Renal pelvis (tissue), 12 donors: Measurements from ENCODE around the gene SARDH. TPM values are rescaled to one million over a fixed set of nuclear protein-coding genes. Genes with fewer than 3 reads are reported as not detected.

ENCODE experiments used
- DNase-seq: peaks from one replicate; pipeline ENCODE4 v3.0.0-alpha.2; 2013
- long read RNA-seq, 16 experiments: transcript quantifications; one replicate each; lab custom pipeline, GENCODE V29; 2026
- polyA plus RNA-seq, 3 donors: library from polyadenylated mRNA; unstranded; fragments of 120-200 nt; gene quantifications; one replicate each; pipeline ENCODE4 v1.2.1, GENCODE V29; 2013; ENCODE audit not compliant: insufficient read length in 3 of 3

SARDH gene, protein sequence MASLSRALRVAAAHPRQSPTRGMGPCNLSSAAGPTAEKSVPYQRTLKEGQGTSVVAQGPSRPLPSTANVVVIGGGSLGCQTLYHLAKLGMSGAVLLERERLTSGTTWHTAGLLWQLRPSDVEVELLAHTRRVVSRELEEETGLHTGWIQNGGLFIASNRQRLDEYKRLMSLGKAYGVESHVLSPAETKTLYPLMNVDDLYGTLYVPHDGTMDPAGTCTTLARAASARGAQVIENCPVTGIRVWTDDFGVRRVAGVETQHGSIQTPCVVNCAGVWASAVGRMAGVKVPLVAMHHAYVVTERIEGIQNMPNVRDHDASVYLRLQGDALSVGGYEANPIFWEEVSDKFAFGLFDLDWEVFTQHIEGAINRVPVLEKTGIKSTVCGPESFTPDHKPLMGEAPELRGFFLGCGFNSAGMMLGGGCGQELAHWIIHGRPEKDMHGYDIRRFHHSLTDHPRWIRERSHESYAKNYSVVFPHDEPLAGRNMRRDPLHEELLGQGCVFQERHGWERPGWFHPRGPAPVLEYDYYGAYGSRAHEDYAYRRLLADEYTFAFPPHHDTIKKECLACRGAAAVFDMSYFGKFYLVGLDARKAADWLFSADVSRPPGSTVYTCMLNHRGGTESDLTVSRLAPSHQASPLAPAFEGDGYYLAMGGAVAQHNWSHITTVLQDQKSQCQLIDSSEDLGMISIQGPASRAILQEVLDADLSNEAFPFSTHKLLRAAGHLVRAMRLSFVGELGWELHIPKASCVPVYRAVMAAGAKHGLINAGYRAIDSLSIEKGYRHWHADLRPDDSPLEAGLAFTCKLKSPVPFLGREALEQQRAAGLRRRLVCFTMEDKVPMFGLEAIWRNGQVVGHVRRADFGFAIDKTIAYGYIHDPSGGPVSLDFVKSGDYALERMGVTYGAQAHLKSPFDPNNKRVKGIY
- 10 to 100 TPM; 12.9 to 14.8 (median 13.1) TPM for polyA plus RNA-seq
- long read RNA-seq, donor 1, partial matches to known transcripts = 0 of 3 reads
- long read RNA-seq, donor 1, other reads (novel, unspliced or antisense) = 0 of 3 reads
- long read RNA-seq, donor 2, partial matches to known transcripts = 0 of 2 reads
- long read RNA-seq, donor 2, other reads (novel, unspliced or antisense) = 0 of 2 reads
- long read RNA-seq, donor 3, partial matches to known transcripts = 0 of 3 reads
- long read RNA-seq, donor 3, other reads (novel, unspliced or antisense) = 0 of 3 reads
- long read RNA-seq, donor 4, partial matches to known transcripts = 0 of 2 reads
- long read RNA-seq, donor 4, other reads (novel, unspliced or antisense) = 0 of 2 reads
- long read RNA-seq, donor 5, partial matches to known transcripts = 0 of 1 reads
- long read RNA-seq, donor 5, other reads (novel, unspliced or antisense) = 0 of 1 reads
- long read RNA-seq, donor 6, partial matches to known transcripts = 0 of 4 reads
- long read RNA-seq, donor 6, other reads (novel, unspliced or antisense) = 0 of 4 reads
- long read RNA-seq, donor 7, partial matches to known transcripts = 0 of 2 reads
- long read RNA-seq, donor 7, other reads (novel, unspliced or antisense) = 0 of 2 reads
- long read RNA-seq, donor 8 = 0 reads
- long read RNA-seq, donor 9, partial matches to known transcripts = 0 of 2 reads
- long read RNA-seq, donor 9, other reads (novel, unspliced or antisense) = 0 of 2 reads
- long read RNA-seq, donor 10, partial matches to known transcripts = 0 of 2 reads
- long read RNA-seq, donor 10, other reads (novel, unspliced or antisense) = 0 of 2 reads
- long read RNA-seq, donor 11, partial matches to known transcripts = 0 of 2 reads
- long read RNA-seq, donor 11, other reads (novel, unspliced or antisense) = 0 of 2 reads
- long read RNA-seq, donor 12, partial matches to known transcripts = 0 of 4 reads
- long read RNA-seq, donor 12, other reads (novel, unspliced or antisense) = 0 of 4 reads
- long read RNA-seq, donor 13, partial matches to known transcripts = 0 of 3 reads
- long read RNA-seq, donor 13, other reads (novel, unspliced or antisense) = 0 of 3 reads
- long read RNA-seq, donor 14 = 0 reads
- long read RNA-seq, donor 15 = 0 reads
- long read RNA-seq, donor 16 = 0 reads

DNA sequence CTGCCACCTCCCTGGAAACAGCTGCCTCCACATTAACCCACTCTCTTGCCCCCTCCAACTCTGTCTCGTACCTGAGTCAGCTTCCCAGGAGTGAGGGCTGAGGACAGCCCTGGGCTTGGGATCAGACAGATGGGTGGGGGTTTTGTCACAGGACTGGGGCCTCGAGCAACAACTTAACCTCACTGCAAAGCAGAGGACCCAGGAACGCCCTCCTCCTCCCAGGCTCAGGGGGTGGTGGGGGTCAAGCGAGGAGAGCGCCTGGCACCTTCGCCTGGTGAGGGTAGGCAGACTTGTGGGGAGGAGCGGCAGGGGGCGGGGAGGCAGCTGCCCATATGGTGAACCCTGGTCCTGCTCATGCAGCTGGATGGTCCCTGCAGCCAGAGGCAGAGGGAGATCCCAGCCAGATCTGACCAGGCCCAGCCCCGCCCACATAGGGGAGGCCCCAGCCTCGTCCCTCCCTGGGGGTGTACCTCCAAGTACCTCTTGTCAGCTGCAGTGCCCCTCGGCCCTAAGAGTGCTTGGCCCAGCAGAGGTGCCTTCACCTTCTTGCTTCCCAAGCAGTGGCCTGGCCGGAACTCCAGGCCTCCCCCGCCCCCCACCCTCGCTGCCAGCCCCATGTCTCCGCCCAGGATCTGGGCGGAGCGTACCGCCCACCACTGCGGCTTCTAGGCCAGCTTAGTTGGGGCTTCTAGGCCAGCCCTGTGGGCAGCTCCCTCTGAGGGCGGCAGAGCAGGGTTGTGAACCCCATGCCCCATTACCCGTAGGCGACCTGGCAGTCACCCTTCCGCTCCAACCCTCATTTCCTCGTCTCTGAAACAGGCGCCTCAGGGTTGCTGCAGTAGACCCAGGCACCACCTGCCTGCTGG lies at the start of gene SARDH:
TSS of gene SARDH (minus strand) at position 579 of the 866 bp plus-strand sequence. CDS start 4,179 bp downstream, outside the sequence.
- DNase-seq = peak; percentile 58

DNA sequence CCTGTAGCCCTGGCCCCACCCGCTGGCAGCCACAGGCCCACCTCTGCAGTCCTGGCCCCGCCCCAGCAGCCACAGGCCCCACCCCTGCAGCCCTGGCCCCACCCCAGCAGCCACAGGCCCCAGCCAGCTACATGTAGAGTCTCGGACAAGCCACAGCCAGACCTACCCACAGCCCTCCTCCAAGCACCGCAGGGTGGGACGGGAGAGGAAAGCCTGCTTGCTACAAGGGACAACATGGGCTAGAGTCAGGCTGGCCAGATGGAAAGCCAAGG lies 49.5 kb upstream of the SARDH start:
- DNase-seq = no peak

DNA sequence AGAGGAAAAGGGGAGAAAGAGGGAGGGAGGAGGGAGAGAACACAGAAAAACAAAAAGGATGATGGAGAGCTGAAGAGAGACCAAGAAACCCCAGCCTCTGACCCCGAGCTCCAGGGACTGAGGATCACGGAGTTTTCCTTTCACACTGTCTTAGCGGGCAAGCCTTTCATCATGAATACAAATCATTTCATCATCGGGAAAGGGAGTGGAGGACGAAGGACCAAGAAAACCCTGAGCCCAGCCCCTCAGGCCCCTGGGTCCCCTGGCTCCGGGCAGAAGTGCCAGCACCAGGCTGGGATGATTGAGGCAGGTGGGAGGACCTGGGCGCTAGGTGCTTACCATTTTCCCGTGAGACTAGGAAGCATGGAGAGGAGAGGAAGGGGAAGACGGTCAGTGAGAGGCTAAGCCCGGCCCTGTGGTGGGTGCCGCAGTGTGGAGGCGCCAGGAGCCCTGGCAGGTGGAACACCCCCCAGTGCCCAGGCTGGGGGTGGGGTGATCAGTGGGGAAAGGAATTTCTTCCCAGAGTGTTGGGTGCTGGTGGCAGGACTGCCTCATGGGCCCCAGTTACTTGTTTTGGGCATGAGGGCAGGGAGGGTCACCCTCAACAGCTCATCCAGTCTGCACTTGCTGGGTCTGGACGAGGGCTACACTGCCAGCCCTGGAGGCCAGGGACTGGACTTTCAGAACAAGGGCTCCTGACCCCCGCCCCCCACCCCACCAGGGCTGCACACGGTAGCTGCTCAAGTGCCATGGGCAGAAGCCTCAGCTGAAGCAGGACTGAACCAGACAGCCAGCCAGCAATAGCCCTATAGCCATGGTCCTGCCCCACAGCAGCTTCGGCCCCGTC lies 49.0 kb upstream of the SARDH start:
- no peak for DNase-seq

DNA sequence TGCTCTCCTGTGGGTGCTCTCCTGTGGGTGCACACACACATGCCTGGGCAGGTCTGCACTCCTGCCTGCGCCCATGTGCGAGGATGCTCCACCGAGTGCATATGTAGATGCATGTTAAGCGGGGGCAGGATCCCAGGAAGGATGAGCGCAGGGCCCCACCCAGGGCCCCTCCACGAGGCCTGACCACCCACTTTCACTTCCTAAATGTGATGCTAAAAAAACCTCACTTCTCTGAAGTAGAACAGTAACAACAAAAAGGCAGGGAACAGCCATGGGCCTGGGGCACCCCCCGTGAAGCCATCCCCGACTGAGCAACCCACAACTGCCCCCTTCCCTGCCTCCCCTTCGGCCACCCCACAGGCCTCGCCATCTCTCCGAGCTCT lies 48.2 kb upstream of the SARDH start:
- DNase-seq = no peak

DNA sequence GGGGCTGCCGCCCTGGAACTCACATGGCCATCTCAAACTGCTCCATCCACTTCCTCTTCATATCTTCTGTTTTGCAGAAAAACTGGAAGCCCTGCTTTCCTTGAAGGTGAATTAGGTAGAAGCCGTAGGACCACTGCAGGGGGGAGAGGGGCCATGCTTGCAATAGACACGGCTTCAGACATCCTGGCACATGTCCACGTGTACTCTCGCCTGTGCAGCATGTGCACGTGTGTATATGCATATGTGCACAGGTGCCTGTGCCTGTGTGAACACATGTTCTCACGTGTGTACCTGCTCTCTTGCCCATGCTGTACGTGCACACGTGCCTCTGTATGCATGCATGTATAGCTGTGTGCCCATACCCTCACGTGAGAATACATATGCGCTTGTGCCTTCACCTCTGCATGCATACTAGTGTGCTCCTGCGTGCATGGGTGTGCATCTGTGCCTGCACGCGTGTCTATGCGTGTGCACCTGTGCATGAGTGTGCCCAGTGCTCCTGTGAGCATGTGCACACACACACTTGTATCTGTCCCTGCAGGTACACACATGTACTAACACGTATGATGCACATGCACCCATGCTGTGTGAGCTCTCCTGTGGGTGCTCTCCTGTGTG lies 47.7 kb upstream of the SARDH start:
- no peak for DNase-seq

DNA sequence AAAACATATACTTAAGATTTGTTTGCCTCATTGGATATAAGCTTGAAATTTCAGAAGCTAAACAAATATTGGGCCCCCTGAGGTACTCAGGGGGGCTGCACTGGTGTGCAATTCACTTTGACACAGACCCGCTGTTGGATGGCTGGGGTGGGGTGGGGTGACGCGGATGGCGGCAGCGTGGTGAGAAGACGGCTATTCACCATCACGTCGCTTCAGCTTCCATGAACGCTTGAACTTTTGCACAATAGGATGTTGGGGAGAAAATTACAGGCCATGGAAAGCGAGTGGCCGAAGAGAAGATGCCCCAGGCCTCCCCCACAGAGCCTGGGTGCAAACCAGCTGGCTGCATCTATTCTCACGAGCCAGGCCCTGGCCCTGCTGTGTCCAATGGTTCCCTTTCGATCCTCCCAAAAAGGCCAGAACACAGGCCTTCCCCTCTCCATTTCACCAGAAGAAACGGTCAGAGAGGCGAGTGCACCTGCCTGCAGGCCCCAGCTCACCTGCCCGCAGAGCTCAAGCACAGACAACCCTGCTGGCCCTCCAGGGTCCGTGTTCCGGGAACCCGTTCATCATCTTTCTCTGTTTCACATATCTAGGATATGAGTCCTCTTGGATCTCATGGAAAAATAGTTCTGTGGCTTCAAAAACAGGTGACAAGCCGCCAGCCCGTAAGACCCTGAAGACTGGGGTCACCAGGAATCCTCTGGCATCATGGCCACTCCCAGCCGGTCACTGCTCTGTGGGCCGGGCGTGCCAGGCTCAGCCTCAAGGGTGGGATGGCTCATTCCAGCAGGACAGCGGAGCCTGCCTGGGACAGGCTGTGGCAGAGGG lies 46.8 kb upstream of the SARDH start:
- DNase-seq = no peak

DNA sequence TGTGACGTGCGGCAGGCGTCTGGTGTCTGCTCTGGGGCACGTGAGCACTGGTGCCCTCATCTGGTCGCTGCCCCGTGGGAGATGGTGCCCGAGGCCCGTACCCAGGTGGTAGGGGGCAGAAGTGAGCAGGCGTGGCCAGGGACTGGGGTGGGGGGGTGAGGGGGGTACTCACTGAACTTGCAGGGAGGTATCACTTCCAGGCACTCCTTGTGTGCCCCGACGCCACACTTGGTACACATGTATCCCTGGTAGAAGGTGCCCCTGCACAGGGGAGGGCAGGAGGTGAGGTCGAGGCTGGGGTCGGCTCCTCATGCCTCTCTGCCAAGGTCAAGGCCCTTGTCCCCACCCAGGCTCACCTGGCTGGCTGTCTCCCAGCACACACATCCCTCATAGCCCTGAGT lies 45.2 kb upstream of the SARDH start:
- no peak for DNase-seq

DNA sequence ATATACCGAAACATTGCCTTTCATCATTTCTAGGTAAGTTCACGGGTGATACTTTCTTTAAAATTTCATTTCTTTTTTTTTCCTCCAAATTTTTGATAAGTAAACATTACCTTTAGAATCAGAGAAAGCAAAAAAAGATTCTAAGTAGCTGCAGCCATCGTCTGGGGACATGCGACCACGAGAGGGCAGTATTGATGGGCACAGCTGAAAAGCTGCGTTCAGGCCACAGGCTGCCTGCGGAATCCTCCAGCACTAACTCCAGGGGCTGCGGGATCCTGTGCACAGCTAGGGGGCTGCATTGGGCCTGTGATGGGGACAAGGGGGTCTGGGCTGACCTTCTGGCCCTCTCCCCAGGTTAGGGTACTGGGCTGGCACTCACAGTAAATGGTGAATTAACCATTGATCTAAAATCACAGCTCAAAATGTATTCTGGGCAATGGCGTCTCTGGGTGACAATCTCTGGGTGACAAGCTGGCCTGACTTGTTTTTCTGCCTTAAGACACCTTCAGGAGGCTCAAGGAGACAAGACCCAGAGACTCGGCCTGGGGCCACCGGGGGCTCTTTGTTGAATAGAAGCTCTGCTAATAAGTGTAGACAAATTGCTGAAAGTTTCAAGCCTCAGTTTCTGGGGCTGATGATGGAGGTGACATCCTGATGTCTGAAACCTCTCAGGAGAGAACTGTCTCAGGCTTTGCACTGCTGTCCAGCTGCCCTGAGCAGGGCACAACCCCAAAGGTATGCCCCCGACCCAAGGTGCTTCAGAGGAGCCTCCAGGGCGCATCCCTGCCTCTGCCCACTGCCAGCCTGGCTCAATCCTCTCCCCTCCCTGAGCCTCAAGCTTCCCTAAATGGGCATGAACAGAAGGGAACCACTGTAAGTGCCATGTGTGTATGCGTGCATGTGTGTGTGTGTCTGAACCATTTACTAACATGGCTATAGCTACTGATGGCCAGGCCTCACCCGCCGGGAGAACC lies 44.3 kb upstream of the SARDH start:
- DNase-seq = peak; percentile 69

DNA sequence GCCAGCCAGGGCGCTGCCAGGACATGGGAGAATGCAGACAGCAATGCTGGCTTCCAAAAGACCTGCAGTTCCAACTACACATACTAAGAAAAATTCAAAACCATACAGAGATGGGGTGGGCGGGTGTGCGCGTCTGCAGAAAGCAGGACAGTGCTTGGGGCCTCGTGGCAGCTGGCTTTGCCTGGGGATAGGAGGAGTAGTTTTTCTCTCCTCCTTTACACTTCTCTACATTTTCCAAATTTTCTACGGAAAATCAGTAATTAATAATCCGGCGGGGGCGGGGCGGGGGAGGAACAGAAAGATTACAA lies 43.6 kb upstream of the SARDH start:
- DNase-seq = no peak

DNA sequence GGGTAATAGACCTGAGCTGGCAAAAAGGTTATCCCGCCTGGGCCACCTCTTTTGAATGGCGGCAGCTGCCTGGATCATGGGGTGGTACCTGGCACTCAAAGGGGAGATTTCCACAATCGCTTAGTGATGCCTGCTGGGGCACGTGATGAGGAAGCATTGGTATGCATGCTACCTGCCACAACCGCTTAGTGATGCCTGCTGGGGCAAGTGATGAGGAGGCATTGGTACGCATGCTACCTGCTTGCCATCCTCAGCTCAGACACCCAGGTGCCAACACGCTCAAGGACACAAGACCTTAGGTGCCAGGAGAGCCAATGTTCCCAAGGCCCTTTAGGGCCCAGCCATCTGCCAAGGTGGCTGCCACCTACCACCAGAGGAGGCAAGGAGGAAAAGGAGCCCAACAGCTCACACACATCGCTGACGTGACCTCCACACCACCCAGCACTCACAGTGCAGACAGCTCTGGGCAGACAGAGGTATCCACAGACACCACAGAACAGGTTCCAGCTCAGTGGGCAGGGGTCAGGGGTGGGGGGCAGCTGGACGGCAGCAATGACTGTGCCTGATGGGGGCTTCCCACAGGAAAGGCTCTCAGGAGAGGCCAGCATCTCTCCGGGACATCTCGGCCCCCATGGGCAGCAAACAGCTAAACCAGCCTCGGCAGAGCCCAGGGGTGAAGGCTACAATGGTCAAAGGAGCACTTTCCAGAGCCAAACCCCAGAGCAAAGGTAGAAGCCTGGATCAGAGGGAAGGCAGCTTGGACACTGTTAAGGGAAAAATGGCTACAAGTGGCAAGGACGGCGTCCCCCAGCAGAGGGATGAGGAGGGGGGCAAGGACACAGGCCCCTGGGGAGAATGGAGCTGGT lies 43.0 kb upstream of the SARDH start:
- DNase-seq = no peak

DNA sequence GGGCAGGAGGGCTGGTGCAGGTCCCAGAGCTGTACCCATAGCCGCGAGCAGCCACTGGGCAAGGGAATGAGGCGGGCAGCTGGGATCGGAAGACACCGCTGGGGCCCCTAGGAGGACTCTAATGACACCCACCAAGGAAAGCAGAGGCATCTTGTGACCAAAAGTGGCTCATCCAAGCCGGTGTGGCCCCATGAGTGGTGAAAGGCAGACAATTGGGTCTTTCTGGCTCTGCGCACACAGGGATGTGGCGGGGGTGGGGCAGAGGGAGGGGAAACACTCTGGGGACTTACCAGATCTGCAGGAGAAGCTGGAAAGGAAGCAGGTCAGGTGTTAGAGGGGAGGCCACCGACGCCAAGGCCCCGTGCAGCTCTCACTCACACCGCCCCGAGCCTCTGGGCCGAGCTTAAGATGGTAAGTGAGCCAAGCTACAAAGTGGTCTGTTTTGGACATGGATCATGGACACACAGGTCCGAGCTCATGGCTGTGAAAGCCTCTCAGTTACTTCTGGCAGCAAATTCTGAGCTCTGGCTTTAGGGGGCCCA lies 42.3 kb upstream of the SARDH start:
- DNase-seq = no peak

DNA sequence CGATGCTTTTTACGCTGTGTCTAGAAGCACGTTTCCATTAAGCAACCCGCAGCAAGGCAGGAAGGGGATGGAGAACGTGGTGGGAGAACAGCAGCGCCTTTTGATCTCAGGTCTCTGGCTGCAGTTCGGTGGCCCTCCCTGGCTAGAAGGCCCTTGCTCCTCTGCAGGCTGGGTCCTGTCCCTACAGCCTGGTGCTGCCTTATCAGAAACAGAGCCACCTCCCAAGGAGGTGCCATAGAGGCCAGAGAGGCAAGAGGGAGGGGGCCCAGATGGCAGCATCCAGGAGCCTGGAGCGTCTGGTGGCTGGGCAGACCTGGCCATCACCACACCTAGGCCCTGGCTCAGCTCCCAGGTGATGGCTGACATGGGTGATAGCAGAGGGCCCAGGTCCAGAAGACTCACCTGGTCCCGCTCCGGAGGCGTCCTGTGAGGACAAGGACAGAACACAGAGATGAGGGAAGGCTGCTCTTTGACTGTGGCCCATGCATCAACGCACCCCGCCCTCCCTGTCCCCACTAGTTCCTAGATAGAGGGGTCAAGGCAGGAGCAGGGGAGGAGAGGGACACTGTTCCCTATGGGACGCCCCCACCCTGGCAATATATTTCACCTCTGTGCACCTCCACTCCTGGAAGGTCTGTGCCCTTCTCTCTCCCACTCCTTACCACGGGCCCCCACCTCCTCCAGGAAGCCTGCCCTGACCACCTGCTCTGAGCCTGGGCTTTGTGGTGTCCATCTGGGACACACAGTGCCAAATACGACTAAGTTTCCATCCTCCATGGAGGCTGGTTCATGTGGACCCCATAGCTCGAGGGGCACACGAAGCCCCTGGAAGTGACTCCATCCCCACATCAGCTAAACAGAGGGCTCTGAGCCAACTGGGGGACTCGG lies 41.6 kb upstream of the SARDH start:
- no peak for DNase-seq

DNA sequence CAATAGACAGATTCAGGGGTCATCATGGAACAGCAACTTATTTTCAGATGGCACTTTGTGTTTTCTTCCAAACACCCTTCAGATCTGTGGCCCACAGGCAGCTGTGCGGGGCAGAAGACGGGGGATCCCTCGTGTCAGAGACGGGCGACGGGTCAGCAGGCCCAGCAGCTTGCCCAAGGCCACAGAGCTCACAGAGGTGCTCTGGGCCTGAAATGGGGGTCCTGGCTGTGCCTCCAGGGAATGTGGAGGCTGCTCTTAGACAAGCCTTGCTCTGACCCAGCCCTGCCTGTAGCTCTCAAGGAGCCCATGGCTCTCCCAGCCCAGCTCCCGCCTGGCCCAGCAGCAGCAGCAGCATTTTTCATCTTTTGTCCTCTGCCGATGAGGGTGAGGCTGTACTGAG lies 40.9 kb upstream of the SARDH start:
- DNase-seq = no peak
